K562 (cell line): ENCODE results near the gene GNAL. TPM values are rescaled to one million over a fixed set of nuclear protein-coding genes. Genes with fewer than 3 reads are reported as not detected.

Experiments
- ATF2 ChIP-seq: sonication (generic); formaldehyde crosslinking; IDR thresholded peaks from 2 replicates; pipeline ENCODE4 v1.8.1; 2022; ENCODE audit warnings: missing genetic modification reagents
- EZH2 ChIP-seq: IDR thresholded peaks from 2 replicates; pipeline ENCODE4 v1.6.1; 2012; ENCODE audit warnings: low read depth, mild to moderate bottlenecking, inconsistent platforms, low read length, borderline replicate concordance
- GTF2E2 ChIP-seq: fragments of 200-800 bp; sonication (Bioruptor generic); IDR thresholded peaks from 2 replicates; pipeline ENCODE4 v1.6.1; 2016; ENCODE audit warnings: missing genetic modification characterization, missing compliant biosample characterization
- HMGXB4 ChIP-seq: sonication (generic); formaldehyde crosslinking; IDR thresholded peaks from 2 replicates; pipeline ENCODE4 v1.8.1; 2023; ENCODE audit warnings: mild to moderate bottlenecking, missing genetic modification reagents
- HOXB6 ChIP-seq: fragments of 250-450 bp; sonication (Bioruptor Pico); IDR thresholded peaks from 2 replicates; pipeline ENCODE4 v1.5.1; 2022; ENCODE audit warnings: mild to moderate bottlenecking, borderline replicate concordance
- HSF4 ChIP-seq: fragments of 250-450 bp; sonication (Bioruptor Pico); IDR thresholded peaks from 2 replicates; pipeline ENCODE4 v2.1.2; 2022; ENCODE audit warnings: mild to moderate bottlenecking, moderate library complexity, borderline replicate concordance
- JUND ChIP-seq, 2 experiments: IDR thresholded peaks; 2 replicates in 1 of 2; 3 replicates in 1 of 2; pipeline ENCODE4 v1.6.1; 2011; ENCODE audit warnings: borderline replicate concordance in 2 of 2, low read depth in 2 of 2, low read length in 2 of 2, improper control_type of control experiment in 1 of 2, missing biosample characterization in 1 of 2, missing genetic modification characterization in 1 of 2, missing genetic modification reagents in 1 of 2
- LCOR ChIP-seq: sonication (generic); formaldehyde crosslinking; IDR thresholded peaks from 2 replicates; pipeline ENCODE4 v1.8.0; 2022; ENCODE audit warnings: mild to moderate bottlenecking, missing genetic modification reagents
- MCM3 ChIP-seq: fragments of 450-650 bp; IDR thresholded peaks from 2 replicates; pipeline ENCODE4 v1.6.1; 2016
- MCM7 ChIP-seq, 2 experiments: fragments of 450-650 bp; IDR thresholded peaks; 2 replicates each; pipeline ENCODE4 v1.6.1; 2016 to 2018
- NONO ChIP-seq, 2 experiments: fragments of 200-400 bp in 1 of 2; fragments of 450-650 bp in 1 of 2; formaldehyde crosslinking in 1 of 2; IDR thresholded peaks; 2 replicates each; pipeline ENCODE4 v1.6.1; 2017; ENCODE audit warnings: low read depth in 2 of 2, mild to moderate bottlenecking in 2 of 2, moderate library complexity in 2 of 2, low read length in 1 of 2
- PHF20 ChIP-seq: fragments of 450-650 bp; IDR thresholded peaks from 2 replicates; pipeline ENCODE4 v1.6.1; 2018; ENCODE audit not compliant: partially characterized antibody
- POLR3G ChIP-seq: IDR thresholded peaks from 2 replicates; pipeline ENCODE4 v1.6.1; 2011; ENCODE audit not compliant: insufficient read length, insufficient replicate concordance; ENCODE audit errors: extremely low read depth
- PREB ChIP-seq: sonication (generic); formaldehyde crosslinking; IDR thresholded peaks from 2 replicates; pipeline ENCODE4 v1.8.1; 2023; ENCODE audit warnings: mild to moderate bottlenecking, missing genetic modification reagents
- SMAD4 ChIP-seq: fragments of 250-450 bp; sonication (Bioruptor Pico); conservative IDR thresholded peaks from 2 replicates; pipeline ENCODE4 v1.8.0; 2021; ENCODE audit warnings: inconsistent platforms, mild to moderate bottlenecking, moderate library complexity
- SPI1 ChIP-seq: IDR thresholded peaks from 2 replicates; pipeline ENCODE4 v1.6.1; 2011; ENCODE audit warnings: low read depth, low read length, control low read depth, borderline replicate concordance
- SREBF2 ChIP-seq: sonication (generic); formaldehyde crosslinking; IDR thresholded peaks from 2 replicates; pipeline ENCODE4 v1.4.0; 2020; ENCODE audit warnings: mild to moderate bottlenecking, missing genetic modification reagents
- USF1 ChIP-seq: sonication (generic); formaldehyde crosslinking; IDR thresholded peaks from 2 replicates; pipeline ENCODE4 v1.9.0; 2022; ENCODE audit warnings: mild to moderate bottlenecking, missing genetic modification reagents
- ZBTB17 ChIP-seq: fragments of 450-650 bp; formaldehyde crosslinking; IDR thresholded peaks from 2 replicates; pipeline ENCODE4 v1.4.0; 2020; ENCODE audit warnings: mild to moderate bottlenecking
- ZFP91 ChIP-seq: sonication (generic); formaldehyde crosslinking; IDR thresholded peaks from 2 replicates; pipeline ENCODE4 v1.8.0; 2022; ENCODE audit warnings: mild to moderate bottlenecking, missing genetic modification reagents
- ZNF133 ChIP-seq: fragments of 250-450 bp; sonication (Bioruptor Pico); IDR thresholded peaks from 2 replicates; pipeline ENCODE4 v1.4.0; 2020; ENCODE audit warnings: mild to moderate bottlenecking
- ZNF384 ChIP-seq: IDR thresholded peaks from 2 replicates; pipeline ENCODE4 v1.6.1; 2012; ENCODE audit warnings: low read depth, low read length, improper control_type of control experiment
- polyA plus RNA-seq, 8 experiments: library from polyadenylated mRNA; depleted of rRNA in 4 of 8; stranded (reverse) in 5 of 8; unstranded in 3 of 8; fragments of >200 nt; fragmentation: Nextera tagmentation in 2 of 8; fragmentation: Illumina TruSeq in 1 of 8; extraction: Ambion mirVana in 2 of 8; extraction: Trizol in 1 of 8; gene quantifications; 2 replicates each; pipeline versions ENCODE4 v1.2.1 to v1.2.3, GENCODE V29; 2011 to 2014; ENCODE audit warnings: inconsistent platforms in 1 of 8, missing spikeins in 1 of 8
- total RNA-seq, 7 experiments: library from RNA; depleted of rRNA in 6 of 7; stranded (reverse); fragments of >200 nt in 6 of 7; fragmentation: Illumina TruSeq in 2 of 7; extraction: Trizol in 2 of 7; gene quantifications; 2 replicates each; pipeline versions ENCODE4 v1.2.1 to v1.2.3, GENCODE V29; 2011 to 2021; ENCODE audit warnings: low replicate concordance in 1 of 7

GNAL gene
- total and polyA plus RNA-seq, 9 of the 15 experiments (the other 6 are each of a cell fraction or from before 2014, with no cell fraction given): under 0.01 to 0.10 (median 0.01) TPM; not detected in 5

GRCh38 chr18:11857177-11857887 lies 168.3 kb downstream of the GNAL start (continued):
- TF ChIP-seq PHF20 (no peak), NONO (IDR thresholded peaks at IDR 0.05; ENCODE audit: low read depth in 2 of 2, low read length in 1 of 2) (no peak), HSF4 (CRISPR knock-in tag) (no peak), ZFP91 (CRISPR knock-in tag) (no peak), JUND (IDR thresholded peaks at IDR 0.05; ENCODE audit: borderline replicate concordance, low read depth, low read length) (peak; percentile 86), JUND (tag; IDR thresholded peaks at IDR 0.05; ENCODE audit: borderline replicate concordance, low read depth, low read length) (peak; percentile 90; the same call in 2 of the 3 replicates), SMAD4 (CRISPR knock-in tag) (no peak), GTF2E2 (tag) (no peak), PREB (no peak), POLR3G (no peak), ZBTB17 (CRISPR knock-in tag) (no peak), HMGXB4 (CRISPR knock-in tag) (no peak), SREBF2 (CRISPR knock-in tag) (no peak), MCM3 (no peak), ZNF133 (CRISPR knock-in tag) (no peak), USF1 (CRISPR knock-in tag) (0 out of 2 replicates have a peak, but pooled peaks have one; percentile 25), SPI1 (peak; percentile 54; the same call in 1 of the 2 replicates), MCM7 (IDR thresholded peaks at IDR 0.05) (no peak), LCOR (CRISPR knock-in tag) (no peak), HOXB6 (CRISPR knock-in tag) (no peak), EZH2 (no peak), ATF2 (no peak), ZNF384 (no peak)
